HFFc6 (cell line): ENCODE measurements around the gene CA7. TPM values are rescaled to one million over a fixed set of nuclear protein-coding genes. Genes with fewer than 3 reads are reported as not detected.

ENCODE experiments used
- DNase-seq: peaks from one replicate; pipeline ENCODE4 v3.0.0-alpha.2; 2018
- H3K27ac Mint-ChIP-seq: 2 replicates; pipeline ENCODE4 v1.8.0; 2020; ENCODE audit warnings: mild to moderate bottlenecking, mixed read lengths
- H3K27me3 Mint-ChIP-seq: 2 replicates; pipeline ENCODE4 v1.8.0; 2021; ENCODE audit warnings: mild to moderate bottlenecking, moderate library complexity, mixed read lengths; ENCODE audit not compliant: insufficient read depth
- H3K36me3 Mint-ChIP-seq: 2 replicates; pipeline ENCODE4 v1.8.0; 2021; ENCODE audit warnings: low read depth, mixed read lengths
- H3K4me1 Mint-ChIP-seq: 2 replicates; pipeline ENCODE4 v1.8.0; 2020; ENCODE audit warnings: low read depth, mixed read lengths
- H3K4me3 Mint-ChIP-seq: 2 replicates; pipeline ENCODE4 v1.8.0; 2020; ENCODE audit warnings: mild to moderate bottlenecking, moderate library complexity, mixed read lengths
- H3K9me3 Mint-ChIP-seq: 2 replicates; pipeline ENCODE4 v1.8.0; 2020; ENCODE audit warnings: mild to moderate bottlenecking, mixed read lengths
- total RNA-seq, 6 experiments: library from RNA; stranded (reverse); fragmentation: NEBNext Ultra II Directional; extraction: Animal tissue kit (Norgen Biotek cat#: 25700); gene quantifications; 2 replicates in 1 of 6; 3 replicates in 5 of 6; pipeline ENCODE4 v1.2.3, GENCODE V29; 2021
- TF ChIP-seq, protein P1 (sequence below): fragments of 200-600 bp; sonication (generic); IDR thresholded peaks from 2 replicates; pipeline ENCODE4 v1.5.0; 2021; ENCODE audit warnings: antibody characterized with exemption, mild to moderate bottlenecking

The CA7 gene
- total RNA-seq, 6 experiments from 2014 or later, result not detected

DNA sequence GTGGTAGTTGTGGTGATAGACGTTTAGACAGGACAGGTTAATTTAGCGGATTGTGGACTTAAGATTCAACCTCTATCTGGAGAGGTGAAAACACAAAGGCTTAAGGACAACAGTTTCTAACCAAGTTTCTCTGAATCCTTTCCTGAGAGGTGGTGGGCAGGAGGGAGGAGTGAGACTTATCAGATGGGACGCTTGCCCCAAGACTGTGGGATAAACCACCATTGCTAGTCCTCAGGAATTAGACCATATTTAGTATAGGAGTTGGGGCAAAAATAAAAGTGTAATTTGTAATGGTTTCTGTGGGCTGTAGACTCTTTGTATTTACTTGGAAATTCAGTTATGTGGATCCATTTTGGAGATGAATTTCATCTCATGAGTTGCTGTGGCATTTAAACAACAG is 42.7 kb downstream of the CA7 start:
- peaks cover 16% of the 10 kb centered on the region; the same call in 1 of the 2 replicates for H3K36me3 Mint-ChIP-seq
- H3K4me3 Mint-ChIP-seq, result peak overlapping the region; percentile 32; the same call in 1 of the 2 replicates
- DNase-seq, result no peak
- H3K27ac Mint-ChIP-seq, result peak overlapping the region; percentile 29
- TF ChIP-seq, protein P1, sequence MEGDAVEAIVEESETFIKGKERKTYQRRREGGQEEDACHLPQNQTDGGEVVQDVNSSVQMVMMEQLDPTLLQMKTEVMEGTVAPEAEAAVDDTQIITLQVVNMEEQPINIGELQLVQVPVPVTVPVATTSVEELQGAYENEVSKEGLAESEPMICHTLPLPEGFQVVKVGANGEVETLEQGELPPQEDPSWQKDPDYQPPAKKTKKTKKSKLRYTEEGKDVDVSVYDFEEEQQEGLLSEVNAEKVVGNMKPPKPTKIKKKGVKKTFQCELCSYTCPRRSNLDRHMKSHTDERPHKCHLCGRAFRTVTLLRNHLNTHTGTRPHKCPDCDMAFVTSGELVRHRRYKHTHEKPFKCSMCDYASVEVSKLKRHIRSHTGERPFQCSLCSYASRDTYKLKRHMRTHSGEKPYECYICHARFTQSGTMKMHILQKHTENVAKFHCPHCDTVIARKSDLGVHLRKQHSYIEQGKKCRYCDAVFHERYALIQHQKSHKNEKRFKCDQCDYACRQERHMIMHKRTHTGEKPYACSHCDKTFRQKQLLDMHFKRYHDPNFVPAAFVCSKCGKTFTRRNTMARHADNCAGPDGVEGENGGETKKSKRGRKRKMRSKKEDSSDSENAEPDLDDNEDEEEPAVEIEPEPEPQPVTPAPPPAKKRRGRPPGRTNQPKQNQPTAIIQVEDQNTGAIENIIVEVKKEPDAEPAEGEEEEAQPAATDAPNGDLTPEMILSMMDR, result no peak
- H3K4me1 Mint-ChIP-seq, result peaks cover 47% of the 10 kb centered on the region
- no peaks in the 10 kb centered on the region; the same call in 1 of the 2 replicates for H3K27me3 Mint-ChIP-seq
- no peaks in the 10 kb centered on the region for H3K9me3 Mint-ChIP-seq

GRCh38 chr16:66888647-66889615 is 44.7 kb downstream of the CA7 start:
- Mint-ChIP-seq H3K4me3 (no peak overlapping the region), H3K36me3 (peaks cover 16% of the 10 kb centered on the region; the same call in 1 of the 2 replicates), H3K27me3 (no peaks in the 10 kb centered on the region; the same call in 1 of the 2 replicates), H3K9me3 (no peaks in the 10 kb centered on the region), H3K27ac (no peak overlapping the region), H3K4me1 (peaks cover 38% of the 10 kb centered on the region)
- TF ChIP-seq, protein P1, result no peak
- DNase-seq, result no peak

GRCh38 chr16:66889622-66890021 is 45.4 kb downstream of the CA7 start:
- H3K27ac Mint-ChIP-seq, result no peak overlapping the region
- peaks cover 13% of the 10 kb centered on the region; the same call in 1 of the 2 replicates for H3K36me3 Mint-ChIP-seq
- H3K4me3 Mint-ChIP-seq, result no peak overlapping the region

DNA sequence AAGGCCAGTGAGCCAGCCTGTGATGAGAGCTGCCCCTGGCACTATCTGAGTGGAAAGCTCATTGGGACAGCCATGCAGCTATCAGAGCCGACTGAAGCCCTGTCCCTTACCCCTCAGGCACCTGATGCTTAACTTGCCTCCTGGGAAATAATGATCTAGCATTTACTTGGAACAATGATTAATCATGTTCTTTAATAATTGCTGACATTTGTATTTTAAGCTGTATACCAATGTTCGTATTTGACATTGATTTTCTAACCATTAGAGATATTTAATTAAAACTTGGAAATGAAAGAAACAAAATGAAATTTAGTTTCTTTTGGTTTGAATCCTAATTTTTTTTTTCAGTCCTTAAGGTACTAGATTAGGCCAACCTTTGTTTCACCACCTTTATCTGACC is 46.6 kb downstream of the CA7 start:
- peaks cover 43% of the 10 kb centered on the region for H3K4me1 Mint-ChIP-seq
- no peaks in the 10 kb centered on the region for H3K9me3 Mint-ChIP-seq
- DNase-seq, result no peak
- no peak overlapping the region for H3K27ac Mint-ChIP-seq
- no peaks in the 10 kb centered on the region; the same call in 1 of the 2 replicates for H3K27me3 Mint-ChIP-seq
- no peak overlapping the region for H3K4me3 Mint-ChIP-seq
- H3K36me3 Mint-ChIP-seq, result peaks cover 5% of the 10 kb centered on the region; the same call in 1 of the 2 replicates
- TF ChIP-seq, protein P1, result no peak

More at GRCh38 chr16:66889622-66890021, 45.4 kb downstream of the CA7 start:
- Mint-ChIP-seq H3K4me1 (peaks cover 42% of the 10 kb centered on the region), H3K27me3 (no peaks in the 10 kb centered on the region; the same call in 1 of the 2 replicates), H3K9me3 (no peaks in the 10 kb centered on the region)
- TF ChIP-seq, protein P1, result no peak
- DNase-seq, result no peak

GRCh38 chr16:66891360-66891759 is 47.1 kb downstream of the CA7 start:
- H3K27me3 Mint-ChIP-seq, result no peaks in the 10 kb centered on the region; the same call in 1 of the 2 replicates
- H3K27ac Mint-ChIP-seq, result no peak overlapping the region
- TF ChIP-seq, protein P1, result no peak
- H3K4me1 Mint-ChIP-seq, result peaks cover 43% of the 10 kb centered on the region
- no peak for DNase-seq
- H3K4me3 Mint-ChIP-seq, result no peak overlapping the region
- no peaks in the 10 kb centered on the region for H3K9me3 Mint-ChIP-seq
- 0 out of 2 replicates have a peak, but pooled peaks cover 5% of the 10 kb centered on the region for H3K36me3 Mint-ChIP-seq
